HG03520 (cell line): ENCODE results near the gene TARS1.

ENCODE experiments used
- ATAC-seq: cut with Tn5 transposase; IDR thresholded peaks from one replicate; pipeline ENCODE4 v1.9.1; 2021; ENCODE audit warnings: mild to moderate bottlenecking, moderate library complexity; ENCODE audit not compliant: unreplicated experiment

The TARS1 gene

DNA sequence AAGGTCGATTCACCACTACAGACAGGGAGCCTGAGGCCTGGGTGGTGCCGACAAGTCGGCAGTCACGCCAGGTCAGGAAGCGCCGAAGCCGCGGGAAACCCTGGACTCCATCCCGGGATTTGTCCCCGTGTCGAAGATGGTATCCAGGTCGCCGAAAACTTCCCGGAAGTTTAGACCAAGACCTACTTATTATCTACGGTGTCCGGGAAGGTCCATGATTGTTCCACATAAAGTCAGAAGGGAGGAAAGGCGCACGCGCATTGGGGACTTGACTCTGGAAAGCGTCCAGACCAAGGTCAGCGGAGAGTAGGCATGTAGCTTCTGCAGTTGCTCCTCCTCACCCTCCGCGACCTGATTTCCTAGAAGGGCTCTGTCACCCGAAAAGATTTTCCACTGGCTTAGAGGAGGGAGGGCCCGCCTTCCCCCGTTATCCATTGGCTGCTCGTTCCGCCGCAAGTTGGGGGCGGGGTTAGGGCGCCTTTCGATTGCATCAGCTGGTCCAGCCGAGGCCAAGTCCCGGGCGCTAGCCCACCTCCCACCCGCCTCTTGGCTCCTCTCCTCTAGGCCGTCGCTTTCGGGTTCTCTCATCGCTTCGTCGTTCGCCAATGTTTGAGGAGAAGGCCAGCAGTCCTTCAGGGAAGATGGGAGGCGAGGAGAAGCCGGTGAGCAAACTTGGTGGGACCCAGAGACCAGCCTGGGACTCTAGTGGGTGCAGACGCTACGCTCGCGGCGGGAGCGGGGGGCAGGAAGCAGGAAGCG lies at the start of gene TARS1:
TARS1 (plus strand) TSS at position 484 of the 759 bp plus-strand sequence; CDS start at position 606, 122 bp downstream.
- peak; percentile 95 for ATAC-seq

DNA sequence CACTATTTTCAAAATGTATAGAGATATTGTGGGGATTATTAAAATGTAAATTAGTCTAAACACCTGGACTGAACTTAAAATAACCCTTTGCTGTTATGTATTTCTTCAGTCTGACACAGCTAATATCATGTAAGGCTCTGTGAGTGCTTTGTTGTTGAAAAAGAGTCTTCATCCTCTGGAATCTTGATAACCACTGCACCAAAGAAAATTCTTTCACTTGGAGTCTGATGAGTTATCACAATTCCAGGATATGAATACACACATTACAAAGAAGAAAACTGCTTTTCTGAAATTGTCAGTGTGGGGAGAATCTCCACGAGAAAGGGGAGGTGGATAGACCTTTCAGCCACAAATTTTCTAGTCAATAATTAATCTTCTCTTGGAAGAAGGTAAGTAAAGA lies 42.3 kb upstream of the TARS1 start:
- ATAC-seq, result no peak

DNA sequence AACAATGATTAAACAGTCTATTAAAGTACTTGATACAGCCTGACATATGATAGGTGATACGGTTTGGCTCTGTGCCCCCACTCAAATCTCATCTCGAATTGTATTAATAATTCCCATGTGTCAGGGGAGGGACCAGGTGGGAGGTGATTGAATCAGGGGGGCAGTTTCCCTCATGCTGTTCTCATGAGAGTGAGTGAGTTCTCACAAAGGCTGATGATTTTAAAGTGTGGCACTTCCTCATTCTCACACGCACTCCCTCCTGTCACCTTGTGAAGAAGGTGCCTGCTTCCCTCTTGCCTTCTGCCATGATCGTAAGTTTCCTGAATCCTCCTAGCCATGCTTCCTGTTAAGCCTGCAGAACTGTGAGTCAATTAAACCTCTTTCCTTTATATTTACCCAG lies 40.1 kb upstream of the TARS1 start:
- ATAC-seq, result no peak

DNA sequence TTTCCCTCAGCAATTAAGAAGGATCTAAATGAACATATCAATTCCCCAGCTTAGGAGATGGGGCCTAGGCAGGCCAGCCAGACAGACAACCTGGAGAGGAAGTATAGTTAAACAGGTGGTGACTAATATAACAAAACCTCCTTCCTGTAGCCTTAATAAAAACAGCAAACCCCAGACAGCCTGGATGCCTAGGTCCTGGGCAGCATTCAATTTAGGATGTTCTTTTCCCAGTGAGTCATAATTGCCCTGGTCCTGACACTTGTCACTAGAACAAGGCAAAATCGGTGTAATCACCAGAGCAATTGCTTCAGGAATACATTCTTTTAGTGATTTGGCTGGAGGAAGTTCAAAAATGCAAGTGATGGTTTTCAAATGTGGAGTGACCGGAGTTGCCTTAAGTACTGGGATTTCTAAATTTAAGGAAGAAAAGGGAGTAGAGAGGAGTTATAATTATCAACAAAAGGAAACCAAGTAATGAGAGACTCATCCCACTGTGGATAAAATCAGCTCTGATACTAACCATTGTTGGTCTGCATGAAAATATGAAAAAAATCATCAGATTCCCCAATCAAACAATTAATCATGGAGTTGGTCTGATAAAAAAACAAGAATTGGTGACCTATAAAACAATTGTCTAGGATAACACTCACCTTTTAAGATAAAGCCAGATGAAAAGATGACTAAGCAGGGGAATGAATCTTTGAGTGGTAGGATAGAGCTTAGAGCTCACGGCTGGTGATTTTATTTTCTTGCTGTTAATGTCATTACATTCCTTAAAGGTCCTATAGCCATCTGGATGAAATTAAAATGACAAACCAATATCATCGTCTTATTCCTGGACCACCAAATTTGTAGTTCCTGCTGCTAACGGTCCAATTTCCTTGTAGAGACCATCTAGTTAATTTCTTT lies 39.0 kb upstream of the TARS1 start:
- no peak for ATAC-seq

DNA sequence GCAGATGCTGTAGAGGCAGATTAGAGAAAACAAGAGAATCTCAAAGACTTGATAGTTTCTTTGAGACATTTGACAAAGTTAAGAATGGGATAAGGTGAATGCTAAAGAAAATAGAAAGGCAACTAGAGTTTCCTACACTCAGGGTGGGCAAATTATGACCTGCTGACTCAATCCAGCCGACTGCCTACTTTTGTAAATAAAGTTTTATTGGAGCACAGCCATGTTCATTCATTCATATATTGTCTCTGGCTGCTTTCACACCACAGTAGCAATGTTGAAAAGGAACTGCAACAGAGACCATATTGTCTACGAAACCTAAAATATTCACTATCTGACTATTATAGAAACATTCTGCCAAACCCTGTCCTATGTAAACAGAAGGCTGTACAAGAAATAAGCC lies 37.6 kb upstream of the TARS1 start:
- ATAC-seq, result no peak

DNA sequence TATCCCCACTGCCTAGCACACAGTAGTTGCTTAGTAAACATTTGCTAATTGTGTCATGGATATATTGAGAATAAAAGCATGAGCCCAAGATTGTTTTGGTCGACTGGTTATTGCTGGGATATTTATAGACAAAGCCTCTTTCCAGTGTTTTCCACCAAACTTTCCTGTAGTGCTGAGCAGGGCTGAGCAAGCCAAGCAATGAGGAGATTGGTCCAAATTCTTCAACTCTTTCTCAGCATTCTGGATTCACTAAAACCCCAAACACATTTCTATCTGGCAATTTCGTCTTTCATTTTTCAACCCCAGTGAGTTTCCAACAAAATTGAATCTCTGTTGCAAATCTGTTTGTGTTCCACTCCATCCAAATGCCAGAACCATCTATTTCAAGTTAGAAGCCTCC lies 31.9 kb upstream of the TARS1 start:
- no peak for ATAC-seq

DNA sequence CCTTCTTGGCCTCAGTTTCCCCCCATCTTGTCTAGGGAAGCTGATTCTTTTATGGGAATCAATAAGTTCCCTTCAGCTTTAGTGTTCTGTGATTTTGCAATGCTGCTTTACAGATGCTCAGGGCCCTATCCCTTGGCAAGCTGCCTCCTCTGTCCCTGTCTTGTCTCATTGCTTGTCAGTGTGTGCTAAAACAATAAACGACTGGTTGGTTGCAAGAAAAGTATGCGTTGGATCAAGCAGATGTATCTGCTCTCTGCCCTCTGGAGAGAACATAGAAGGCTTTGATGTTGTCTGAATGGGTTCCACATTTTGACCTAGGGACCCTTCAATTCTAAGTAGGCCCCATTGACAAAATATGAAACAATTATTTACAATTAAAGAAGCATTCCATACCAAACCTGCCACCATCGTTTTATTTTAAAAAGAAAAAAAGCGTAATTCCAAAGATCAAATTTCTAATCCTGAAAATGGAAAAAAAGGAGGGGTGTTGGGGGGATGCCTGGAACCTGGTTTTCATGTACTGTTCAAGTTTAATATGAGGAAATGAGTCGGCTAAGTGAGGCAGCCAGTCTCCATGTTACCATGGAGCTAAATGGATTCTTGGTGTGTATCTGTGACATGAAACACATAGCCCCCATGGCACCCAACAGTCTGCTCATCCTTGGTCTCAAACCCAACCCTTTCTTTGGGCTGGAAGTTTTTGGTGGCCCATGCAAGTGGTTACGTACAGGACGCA lies 31.2 kb upstream of the TARS1 start:
- no peak for ATAC-seq

DNA sequence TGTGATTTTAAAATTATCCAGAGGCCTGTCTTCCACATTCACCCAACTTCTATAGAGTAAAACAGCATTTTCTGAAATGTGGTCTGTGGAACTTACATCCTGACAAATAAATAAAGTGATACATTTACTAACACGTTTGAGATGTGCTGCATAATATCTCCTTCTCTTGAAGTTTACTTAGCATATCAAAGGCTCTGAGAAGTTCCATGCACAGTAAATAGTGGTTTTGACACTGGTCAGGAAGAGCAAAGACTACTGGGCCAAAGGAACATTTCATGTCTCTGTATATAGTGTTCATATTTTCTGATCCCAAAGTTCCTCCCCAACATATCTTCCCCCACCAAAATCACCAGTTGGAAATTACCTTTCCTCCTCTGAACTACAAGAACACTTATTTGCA lies 30.5 kb upstream of the TARS1 start:
- no peak for ATAC-seq

DNA sequence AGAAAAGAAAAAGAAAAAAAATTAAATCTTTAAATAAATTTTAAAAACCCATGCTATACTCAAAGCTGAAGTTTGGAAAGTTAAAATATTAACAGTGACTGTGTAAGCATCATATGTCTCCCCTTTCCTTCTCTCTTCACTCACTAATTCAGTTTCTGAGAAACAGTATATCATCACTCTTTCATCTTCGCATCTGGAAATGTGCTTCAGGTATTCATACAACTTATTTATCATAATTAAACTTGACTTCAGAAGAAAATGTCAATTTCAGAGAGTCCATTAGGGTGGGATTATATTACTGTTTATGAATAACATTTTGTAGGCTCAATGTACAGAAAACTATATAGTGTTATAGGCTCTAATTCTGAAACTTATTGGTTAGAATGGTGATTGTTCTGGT lies 29.3 kb upstream of the TARS1 start:
- no peak for ATAC-seq

DNA sequence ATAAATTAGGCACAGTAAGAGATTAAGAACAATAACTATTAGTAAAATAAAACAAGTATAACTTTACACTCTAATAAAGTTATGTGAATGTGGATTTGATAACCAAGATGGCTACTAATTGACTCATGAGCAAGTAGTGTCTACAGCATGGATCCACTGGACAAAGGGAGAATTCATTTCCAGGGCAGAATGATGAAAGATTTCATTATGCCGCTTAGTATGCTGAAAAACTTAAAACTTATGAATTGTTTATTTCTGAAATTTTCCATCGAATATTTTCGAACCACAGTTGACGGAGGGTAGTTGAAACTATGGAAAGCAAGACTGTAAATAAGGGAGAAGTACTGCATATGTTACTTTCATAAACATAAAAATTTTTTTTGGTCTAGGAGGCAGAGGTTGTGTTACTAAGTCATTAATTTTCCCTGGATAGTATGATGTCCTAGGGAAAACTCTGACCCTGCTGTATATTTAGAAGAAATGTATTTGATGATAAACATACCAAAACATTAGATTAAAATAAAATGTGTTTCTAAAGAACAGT lies 24.9 kb upstream of the TARS1 start:
- ATAC-seq, result no peak

DNA sequence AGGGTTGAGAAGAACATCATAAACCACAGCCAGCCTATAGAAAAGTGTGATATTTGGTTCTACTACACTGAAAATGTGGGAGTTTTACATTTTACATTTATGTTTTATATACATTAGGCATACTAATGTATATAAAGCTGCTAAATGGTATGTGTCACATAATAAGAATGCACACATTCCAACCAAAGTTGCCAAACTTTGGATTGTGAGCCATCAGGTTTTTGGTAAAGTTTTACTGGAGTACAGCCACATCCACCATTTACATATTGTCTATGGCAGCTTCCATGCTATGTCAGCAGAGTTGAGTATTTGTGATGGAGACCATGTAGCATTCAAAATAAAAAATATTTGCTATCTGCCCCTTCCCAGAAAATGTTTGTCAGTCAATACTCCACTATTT lies 23.1 kb upstream of the TARS1 start:
- ATAC-seq, result no peak

DNA sequence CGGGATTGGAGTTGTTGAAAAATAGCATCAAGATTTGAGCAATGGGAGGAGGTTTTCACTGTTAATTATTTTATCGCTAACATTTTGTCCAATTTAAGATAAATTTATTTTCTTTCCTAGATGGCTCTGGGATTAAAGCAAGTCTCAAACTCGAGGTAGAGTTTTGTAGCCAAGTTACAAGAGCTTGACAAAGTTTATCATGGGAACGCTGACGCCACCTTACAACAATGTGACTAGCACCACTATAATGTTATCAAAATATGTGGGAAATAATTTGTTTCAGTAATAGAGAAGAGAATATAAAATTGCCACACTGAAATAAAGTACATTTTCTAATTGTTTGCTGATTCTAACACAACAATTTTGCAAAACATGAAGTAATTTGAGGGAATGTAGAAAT lies 19.8 kb upstream of the TARS1 start:
- no peak for ATAC-seq

DNA sequence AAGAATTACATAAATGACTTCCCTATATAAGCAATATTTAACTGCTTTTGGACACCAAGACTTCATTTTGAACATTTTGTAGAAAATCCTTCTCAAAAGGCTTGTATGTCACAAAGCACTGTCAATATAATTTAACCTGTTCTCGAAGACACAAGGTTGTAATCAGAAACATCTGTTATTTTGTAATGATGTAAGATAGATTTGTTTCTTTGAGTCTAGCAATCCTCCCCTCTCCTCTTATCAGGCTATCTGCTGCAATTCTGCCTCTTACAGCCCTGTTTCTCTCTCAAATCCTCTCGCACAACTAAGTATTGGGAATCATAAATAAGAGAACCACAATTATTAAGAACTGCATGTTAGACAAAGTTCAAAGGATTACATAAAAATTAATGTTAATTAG lies 18.6 kb upstream of the TARS1 start:
- no peak for ATAC-seq

DNA sequence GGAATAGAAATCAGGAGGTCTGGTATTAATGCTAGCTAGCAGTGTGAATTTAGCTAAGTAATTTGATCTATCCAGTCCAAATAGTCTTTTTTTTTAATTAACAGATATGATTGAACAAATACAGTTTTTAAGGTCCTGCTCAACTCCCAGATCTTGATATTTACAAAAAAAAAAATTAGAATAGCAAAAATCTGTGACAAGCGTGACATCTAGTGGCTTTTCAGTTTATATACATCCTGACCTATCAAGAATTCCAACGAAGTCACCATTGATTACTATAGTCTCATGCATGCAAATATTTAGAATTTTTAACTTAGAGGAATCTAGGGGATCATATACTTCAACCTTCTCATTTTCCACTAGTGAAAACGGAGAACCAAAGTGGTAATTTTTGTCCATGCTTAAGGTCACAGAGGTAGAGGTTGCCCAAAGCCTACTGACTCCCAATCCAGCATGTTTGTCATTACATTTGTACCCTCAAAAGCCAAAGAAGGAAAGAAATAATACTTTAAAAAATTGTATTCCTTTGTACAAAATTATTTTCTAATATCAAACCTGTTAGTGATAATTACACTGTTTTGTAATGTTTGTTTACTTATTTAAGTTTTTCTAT lies 17.6 kb upstream of the TARS1 start:
- ATAC-seq, result no peak

DNA sequence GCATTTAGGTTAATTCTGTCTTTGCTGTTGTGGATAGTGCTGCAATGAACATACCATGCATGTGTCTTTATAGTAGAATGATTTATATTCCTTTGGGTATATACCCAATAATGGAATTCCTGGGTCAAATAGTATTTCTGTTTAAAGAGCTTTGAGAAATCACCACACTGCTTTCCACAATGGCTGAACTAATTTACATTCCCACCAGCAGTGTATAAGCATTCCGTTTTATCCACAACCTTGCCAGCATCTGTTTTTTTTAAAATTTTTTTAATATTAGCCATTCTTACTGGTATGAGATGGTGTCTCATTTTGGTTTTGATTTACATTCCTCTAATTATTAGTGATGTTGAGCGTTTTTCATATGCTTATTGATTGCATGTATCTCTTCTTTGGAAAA lies 15.5 kb upstream of the TARS1 start:
- ATAC-seq, result no peak

DNA sequence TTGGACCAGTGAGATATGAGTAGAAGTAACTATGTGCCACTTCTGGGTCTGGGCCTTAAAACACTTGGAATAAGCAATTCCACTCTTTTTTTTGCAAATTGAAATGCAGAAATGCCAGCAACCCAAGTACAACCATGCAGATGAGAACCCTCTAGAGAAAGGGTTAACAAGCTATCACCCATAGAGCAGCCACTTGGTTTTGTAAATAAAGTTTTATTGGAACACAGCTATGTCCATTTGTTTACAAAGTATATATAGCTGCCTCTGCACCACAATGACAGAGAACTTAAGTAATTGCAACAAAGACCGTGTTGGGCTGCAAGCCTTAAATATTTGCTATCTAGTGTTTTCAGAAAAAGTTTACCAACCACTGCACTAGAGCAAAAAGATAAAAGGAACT lies 9.8 kb upstream of the TARS1 start:
- no peak for ATAC-seq

DNA sequence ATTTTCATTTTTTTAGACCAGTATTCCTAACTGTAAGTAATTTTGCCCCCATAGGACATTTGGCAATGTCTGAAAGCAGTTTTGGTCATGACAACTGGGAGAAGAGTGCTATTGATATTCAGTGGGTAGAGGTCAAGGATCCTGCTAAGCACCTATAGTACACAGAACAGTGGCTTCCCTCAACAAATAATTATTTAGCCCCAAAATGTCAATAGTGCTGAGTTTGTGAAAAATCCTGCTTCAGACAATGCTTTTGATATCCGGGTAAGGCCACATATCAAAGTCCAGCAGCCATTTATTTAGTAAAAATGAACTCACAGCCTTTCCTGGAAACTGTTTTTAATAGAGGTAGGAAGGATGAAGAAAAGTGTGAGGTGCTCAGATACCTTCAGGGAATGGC lies 8.1 kb upstream of the TARS1 start:
- ATAC-seq, result no peak

DNA sequence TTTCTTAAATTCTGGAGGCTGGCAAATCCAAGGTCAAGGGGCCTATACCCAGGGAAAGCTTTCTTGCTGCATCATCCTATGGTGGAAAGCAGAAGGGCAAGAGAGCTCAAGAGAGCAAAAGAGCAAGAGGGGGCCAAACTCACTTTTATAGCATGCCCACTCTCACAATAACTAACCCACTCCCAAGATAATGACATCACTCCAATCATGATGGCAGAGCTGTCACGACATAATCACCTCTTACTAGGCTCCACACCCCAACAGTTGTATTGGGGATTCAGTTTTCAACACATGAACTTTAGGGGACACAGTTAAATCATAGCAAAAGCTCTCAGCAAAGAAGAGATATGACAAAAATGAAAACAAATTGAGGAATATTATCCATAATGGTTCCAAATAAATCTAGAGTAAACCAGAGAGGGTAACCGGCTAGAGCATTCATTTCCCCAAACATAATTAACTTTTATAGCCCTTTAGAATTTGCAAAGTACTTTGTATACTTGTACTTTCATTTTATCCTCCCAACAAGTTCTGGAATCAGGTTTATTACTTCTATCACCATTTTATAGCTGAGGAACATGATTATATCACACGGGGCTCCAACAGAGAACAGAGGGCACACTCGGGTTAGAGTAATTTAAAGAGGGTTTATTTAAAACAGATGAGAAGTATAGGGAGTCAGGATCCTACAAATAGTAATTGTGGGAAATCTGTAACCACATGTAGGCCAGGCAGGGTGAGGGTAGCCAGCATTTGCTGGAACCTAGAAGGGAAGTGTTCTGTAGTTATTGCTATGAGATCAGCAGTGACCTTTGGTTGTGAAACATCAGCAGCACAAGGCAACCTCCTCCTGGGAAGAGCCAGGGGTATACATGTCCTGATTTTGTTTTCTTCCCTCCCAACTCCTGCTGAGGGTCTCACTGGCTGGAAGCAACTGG lies 7.2 kb upstream of the TARS1 start:
- no peak for ATAC-seq

DNA sequence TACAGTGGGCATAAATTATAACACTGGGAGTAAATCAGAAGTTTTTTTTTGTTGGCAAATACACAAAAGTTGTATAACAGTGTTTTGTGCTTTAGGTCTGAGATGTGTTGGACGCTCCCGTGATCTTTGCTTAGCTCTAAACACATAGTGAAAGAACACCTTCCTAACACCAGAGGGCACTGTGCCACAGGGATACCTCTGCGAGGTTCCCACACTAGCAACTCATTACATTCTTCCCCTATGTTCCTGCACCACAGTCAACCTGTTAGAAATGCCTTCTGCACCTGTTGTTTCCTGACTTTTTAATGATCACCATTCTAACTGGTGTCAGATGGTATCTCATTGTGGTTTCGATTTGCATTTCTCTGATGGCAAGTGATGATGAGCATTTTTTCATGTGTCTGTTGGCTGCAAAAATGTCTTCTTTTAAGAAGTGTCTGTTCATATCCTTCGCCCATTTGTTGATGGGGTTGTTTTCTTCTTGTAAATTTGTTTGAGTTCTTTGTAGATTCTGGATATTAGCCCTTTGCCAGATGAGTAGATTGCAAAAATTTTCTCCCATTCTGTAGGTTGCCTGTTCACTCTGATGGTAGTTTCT lies 4.8 kb upstream of the TARS1 start:
- ATAC-seq, result peak; percentile 38
